HT1080 (cell line): ENCODE data around the gene FOXP1. TPM values are rescaled to one million over a fixed set of nuclear protein-coding genes. Genes with fewer than 3 reads are reported as not detected.
A peak's percentile ranks its signal among the peaks of the same experiment; 100 is the strongest.

ENCODE experiments used
- DNase-seq: peaks from one replicate; pipeline ENCODE4 v3.0.0-alpha.2; 2015; ENCODE audit warnings: low read depth
- total RNA-seq: library from RNA; depleted of rRNA; stranded (reverse); fragments of >200 nt; shearing (Covaris generic); gene quantifications from 2 replicates; pipeline ENCODE4 v1.2.3, GENCODE V29; 2014

The FOXP1 gene
- total RNA-seq, 1 experiment from 2014 or later = 65.9 TPM

- DNase-seq = peak; percentile 18
These were observed 338.6 kb downstream of the FOXP1 start for GRCh38 chr3:71244826-71245488.

GRCh38 chr3:71244153-71244825, 339.2 kb downstream of the FOXP1 start:
- no peak for DNase-seq

- DNase-seq = no peak
These were observed 340.3 kb downstream of the FOXP1 start for GRCh38 chr3:71243229-71243628.

GRCh38 chr3:71241981-71242560, 341.5 kb downstream of the FOXP1 start:
- DNase-seq = no peak

- DNase-seq = no peak
These were observed 342.2 kb downstream of the FOXP1 start for GRCh38 chr3:71241246-71241901.

GRCh38 chr3:71240034-71240433, 343.5 kb downstream of the FOXP1 start:
- no peak for DNase-seq

GRCh38 chr3:71238355-71238757, 345.2 kb downstream of the FOXP1 start:
- no peak for DNase-seq

- no peak for DNase-seq
These were observed 345.9 kb downstream of the FOXP1 start for GRCh38 chr3:71237672-71238071.

- DNase-seq = no peak
These were observed 347.7 kb downstream of the FOXP1 start for GRCh38 chr3:71235846-71236245.

- DNase-seq = no peak
These were observed 350.6 kb downstream of the FOXP1 start for GRCh38 chr3:71232895-71233294.

GRCh38 chr3:71232175-71232679, 351.3 kb downstream of the FOXP1 start:
- DNase-seq = no peak

GRCh38 chr3:71231680-71232079, 351.8 kb downstream of the FOXP1 start:
- DNase-seq = no peak

GRCh38 chr3:71229905-71230657, 353.4 kb downstream of the FOXP1 start:
- DNase-seq = no peak

- no peak for DNase-seq
These were observed 355.2 kb downstream of the FOXP1 start for GRCh38 chr3:71228156-71228866.

GRCh38 chr3:71227270-71227661, 356.3 kb downstream of the FOXP1 start:
- peak; percentile 13 for DNase-seq

GRCh38 chr3:71226565-71227269, 356.8 kb downstream of the FOXP1 start:
- DNase-seq = peak; percentile 76

- DNase-seq = no peak
These were observed 357.5 kb downstream of the FOXP1 start for GRCh38 chr3:71225951-71226564.

GRCh38 chr3:71225002-71225684, 358.4 kb downstream of the FOXP1 start:
- DNase-seq = no peak
